Suprapubic skin (tissue), 4 donors: ENCODE results near the gene C10orf95.
A peak's percentile ranks its signal among the peaks of the same experiment; 100 is the strongest.

Experiments used
- EP300 ChIP-seq: sonication (generic); formaldehyde crosslinking; IDR thresholded peaks from one replicate; pipeline ENCODE4 v1.6.1; 2017; ENCODE audit warnings: antibody characterized with exemption
- POLR2A ChIP-seq, 2 donors: fragments of 450-650 bp; IDR thresholded peaks; one replicate each; pipeline ENCODE4 v1.6.1; 2017; ENCODE audit warnings: antibody characterized with exemption in 2 of 2, mild to moderate bottlenecking in 2 of 2, moderate library complexity in 2 of 2
- POLR2AphosphoS5 ChIP-seq, 3 donors: sonication (generic); formaldehyde crosslinking; IDR thresholded peaks; one replicate each; pipeline ENCODE4 v1.6.1; 2017; ENCODE audit warnings: antibody characterized with exemption in 3 of 3
- TF ChIP-seq, protein P1 (sequence below), 2 donors: fragments of 200-600 bp in 1 of 2; fragments of 450-650 bp in 1 of 2; sonication (generic) in 1 of 2; IDR thresholded peaks; one replicate each; pipeline ENCODE4 v1.5.1; 2016 to 2019; ENCODE audit warnings: antibody characterized with exemption in 2 of 2, mild to moderate bottlenecking in 1 of 2, moderate library complexity in 1 of 2

DNA sequence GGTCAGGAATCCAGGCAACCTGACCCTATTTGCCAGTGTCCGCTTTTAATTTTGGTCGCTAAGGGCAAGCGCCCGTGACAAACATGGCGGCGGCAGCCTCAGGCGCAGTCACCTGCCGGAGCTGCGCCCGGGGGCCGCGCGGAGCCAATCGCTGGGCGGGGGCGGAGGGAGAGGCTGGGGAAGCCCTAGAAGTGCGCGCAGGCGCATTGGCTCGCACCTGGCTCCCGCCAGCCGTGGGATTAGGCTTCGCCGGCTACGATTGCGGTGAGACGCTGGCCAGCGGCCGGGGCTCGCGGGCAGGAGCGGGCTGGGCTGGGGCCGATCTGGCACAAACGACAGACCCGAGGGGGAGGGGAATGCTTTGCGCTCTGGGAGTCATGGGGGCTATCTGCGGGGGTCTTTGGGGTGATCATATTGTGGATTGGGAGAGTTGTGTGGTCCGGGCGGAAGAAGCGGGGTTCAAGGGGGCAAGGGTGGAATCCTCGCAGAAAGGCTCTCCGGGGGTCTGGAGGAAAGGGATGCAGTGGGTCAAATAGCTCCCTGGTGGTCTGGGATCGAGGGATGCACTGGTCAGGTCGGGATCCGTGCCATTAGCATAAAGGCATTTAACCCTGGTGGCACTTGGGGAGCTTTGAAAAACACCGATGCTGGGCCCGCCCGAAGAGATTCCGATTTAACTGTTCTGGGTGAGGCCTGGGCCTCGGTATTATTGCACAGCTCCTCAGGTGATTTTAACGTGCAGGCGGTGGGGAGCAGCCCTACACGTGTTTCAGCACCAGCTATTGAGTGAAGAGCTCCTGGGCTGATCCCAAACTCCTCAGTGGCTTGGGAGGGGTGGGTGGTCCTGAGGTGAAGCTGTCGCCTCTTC lies 10.1 kb upstream of the C10orf95 start:
- TF ChIP-seq, protein P1, sequence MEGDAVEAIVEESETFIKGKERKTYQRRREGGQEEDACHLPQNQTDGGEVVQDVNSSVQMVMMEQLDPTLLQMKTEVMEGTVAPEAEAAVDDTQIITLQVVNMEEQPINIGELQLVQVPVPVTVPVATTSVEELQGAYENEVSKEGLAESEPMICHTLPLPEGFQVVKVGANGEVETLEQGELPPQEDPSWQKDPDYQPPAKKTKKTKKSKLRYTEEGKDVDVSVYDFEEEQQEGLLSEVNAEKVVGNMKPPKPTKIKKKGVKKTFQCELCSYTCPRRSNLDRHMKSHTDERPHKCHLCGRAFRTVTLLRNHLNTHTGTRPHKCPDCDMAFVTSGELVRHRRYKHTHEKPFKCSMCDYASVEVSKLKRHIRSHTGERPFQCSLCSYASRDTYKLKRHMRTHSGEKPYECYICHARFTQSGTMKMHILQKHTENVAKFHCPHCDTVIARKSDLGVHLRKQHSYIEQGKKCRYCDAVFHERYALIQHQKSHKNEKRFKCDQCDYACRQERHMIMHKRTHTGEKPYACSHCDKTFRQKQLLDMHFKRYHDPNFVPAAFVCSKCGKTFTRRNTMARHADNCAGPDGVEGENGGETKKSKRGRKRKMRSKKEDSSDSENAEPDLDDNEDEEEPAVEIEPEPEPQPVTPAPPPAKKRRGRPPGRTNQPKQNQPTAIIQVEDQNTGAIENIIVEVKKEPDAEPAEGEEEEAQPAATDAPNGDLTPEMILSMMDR (IDR thresholded peaks at IDR 0.05) = no peak
- no peak for TF ChIP-seq POLR2A (IDR thresholded peaks at IDR 0.05)
- no peak for TF ChIP-seq EP300
- TF ChIP-seq POLR2AphosphoS5 (IDR thresholded peaks at IDR 0.05) = peak in 1 of 3 donors; percentile 56
